GM18951 (cell line): ENCODE data around the gene ARSK.

ENCODE experiments used
- POLR2A ChIP-seq: IDR thresholded peaks from 4 replicates; pipeline ENCODE4 v1.6.1; 2011; ENCODE audit warnings: mild to moderate bottlenecking; ENCODE audit not compliant: insufficient read length, insufficient read depth; ENCODE audit errors: extremely low read depth
- in situ Hi-C: fragments of 300-500 bp; cut with MboI; formaldehyde crosslinking; loops from one replicate; pipeline ENCODE4 v1.12.0; 2022; ENCODE audit warnings: low sequenced_read_pairs, mixed read lengths, inconsistent platforms; ENCODE audit not compliant: unreplicated experiment

Gene ARSK

GRCh38 chr5:95554647-95555548 lies at the start of gene ARSK, which contains the start of gene SKIC3:
TSS of gene ARSK (plus strand) at chr5:95555101. CDS start at chr5:95555279, 178 bp downstream.
TSS of gene SKIC3 (minus strand) at chr5:95554977. CDS start at chr5:95547150, 7,827 bp downstream.
- TF ChIP-seq POLR2A, result peak; percentile 76
- in situ Hi-C loops, result no loop called here

DNA sequence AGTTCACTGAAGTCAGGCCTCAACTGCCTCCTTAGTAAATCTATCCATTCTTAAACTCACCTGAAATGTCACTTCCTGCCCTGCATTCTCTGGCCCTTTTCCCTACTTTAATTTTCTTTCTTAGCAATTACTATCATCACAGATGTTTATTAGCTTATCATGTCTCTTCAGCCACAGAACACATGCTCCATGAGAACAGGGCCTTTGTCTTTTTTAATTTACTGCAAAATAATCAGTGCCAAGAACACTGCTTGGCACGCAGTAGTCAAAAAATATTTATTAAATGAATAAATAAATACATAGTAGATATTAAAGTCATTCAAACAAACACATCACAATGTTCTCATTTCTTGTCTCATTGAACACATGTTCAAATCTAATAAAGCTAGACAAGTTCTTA lies 46.4 kb upstream of the ARSK start:
- in situ Hi-C loops, result no loop called here
- TF ChIP-seq POLR2A, result no peak

DNA sequence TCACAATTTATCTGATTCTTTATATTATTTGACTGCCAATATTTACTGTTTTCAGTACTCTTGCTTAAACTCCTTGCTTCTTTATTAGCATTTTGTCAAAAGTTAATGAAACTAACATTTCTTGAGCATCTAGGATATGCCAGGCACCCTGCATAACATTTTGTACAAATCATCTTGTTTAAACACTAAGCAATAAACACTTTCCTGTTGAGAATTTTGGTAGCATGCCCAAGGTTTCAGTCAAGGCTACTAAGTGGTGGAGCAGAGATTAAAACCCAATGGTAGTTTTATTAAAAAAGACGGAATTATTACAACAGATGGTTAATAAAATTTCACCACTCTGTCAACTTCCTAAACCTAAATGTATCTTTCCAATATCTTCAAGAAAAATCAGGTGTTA lies 43.3 kb upstream of the ARSK start:
- no peak for TF ChIP-seq POLR2A
- in situ Hi-C loops, result no loop called here

GRCh38 chr5:95518417-95518816 lies 36.5 kb upstream of the ARSK start:
- in situ Hi-C loops, result no loop called here

DNA sequence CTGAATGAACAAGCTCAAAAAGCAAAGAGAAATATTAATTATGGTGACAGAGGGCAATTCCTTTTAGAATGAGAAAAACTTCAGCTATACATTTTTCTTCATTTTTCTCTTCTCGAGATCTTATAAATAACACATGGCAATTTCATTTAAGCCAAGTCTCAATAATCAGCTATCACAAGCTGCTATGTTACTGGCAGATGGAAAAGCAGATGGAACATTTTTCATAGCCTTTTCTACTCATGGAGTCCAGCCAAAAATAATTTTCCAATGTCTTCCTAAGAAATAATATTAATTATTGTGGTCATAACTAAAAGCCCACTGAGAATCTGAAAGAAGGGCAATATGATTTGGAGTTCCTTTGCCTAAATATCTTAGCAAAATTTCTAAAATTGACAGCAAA lies 35.8 kb upstream of the ARSK start:
- TF ChIP-seq POLR2A, result no peak

More at GRCh38 chr5:95518417-95518816, 36.5 kb upstream of the ARSK start:
- no peak for TF ChIP-seq POLR2A

GRCh38 chr5:95519681-95520080 lies 35.2 kb upstream of the ARSK start:
- TF ChIP-seq POLR2A, result no peak
- in situ Hi-C loops, result no loop called here

More for the DNA sequence above, 35.8 kb upstream of the ARSK start:
- in situ Hi-C loops, result no loop called here

- in situ Hi-C loops, result no loop called here
- no peak for TF ChIP-seq POLR2A
Observed at GRCh38 chr5:95520206-95520605, 34.7 kb upstream of the ARSK start.

- TF ChIP-seq POLR2A, result no peak
- in situ Hi-C loops, result no loop called here
Observed at GRCh38 chr5:95524423-95524822, 30.5 kb upstream of the ARSK start.

DNA sequence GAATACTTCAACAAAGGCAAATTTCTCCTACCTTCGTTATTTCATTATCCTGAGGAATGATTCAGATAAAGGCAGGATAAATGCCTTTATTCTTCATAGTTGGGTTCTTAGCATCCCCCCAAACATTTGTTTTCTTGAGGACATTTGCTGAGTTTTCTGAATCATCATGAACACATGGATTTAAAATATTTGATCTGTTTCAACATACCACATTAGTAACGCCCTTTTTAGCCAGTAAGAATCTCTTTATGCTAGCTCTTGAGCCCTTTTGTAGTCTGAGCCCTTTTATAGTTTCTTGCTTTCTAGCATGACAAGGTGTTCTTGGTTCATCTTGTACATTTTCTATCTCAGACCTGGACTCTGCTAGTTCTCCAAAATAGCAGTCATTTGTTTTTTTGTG lies 28.0 kb upstream of the ARSK start:
- in situ Hi-C loops, result no loop called here
- no peak for TF ChIP-seq POLR2A

- in situ Hi-C loops, result no loop called here
- TF ChIP-seq POLR2A, result no peak
Observed at GRCh38 chr5:95528565-95528964, 26.3 kb upstream of the ARSK start.

DNA sequence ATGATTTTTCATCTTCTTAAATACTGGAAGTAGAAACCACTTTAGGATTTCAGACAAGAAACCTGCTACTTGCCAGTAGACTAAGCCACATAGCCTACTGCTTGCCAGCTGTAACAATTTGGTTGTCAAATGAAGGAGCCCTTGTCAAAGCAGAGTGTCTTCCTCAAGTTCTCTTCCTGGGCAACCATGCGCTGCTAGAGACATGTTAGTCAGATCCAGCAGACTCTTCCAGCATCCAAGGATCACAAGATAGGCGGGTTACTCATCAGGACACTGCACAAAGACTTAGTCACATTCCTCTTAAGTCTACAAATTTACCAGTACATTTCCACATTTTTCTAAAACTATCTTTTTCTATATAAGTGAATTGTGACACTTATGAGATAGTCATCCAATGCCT lies 24.5 kb upstream of the ARSK start:
- in situ Hi-C loops, result no loop called here
- TF ChIP-seq POLR2A, result no peak

DNA sequence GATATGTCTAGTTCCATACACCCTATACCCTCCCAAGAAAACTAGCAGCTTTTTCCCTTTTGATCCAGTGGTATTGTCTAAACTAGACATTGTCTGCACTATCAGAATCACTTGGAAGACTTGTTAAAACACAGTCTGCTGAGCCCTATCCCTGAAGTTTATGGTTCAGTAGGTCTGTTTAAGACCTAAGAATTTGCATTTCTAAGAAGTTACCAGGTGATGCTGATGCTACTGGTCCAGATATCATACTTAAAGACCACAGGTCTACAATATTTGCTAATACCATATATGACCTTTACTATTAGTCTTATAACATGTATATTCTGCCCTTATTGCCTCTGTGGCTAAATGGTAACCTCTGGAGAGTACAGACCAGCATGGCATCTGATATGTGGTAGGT lies 23.4 kb upstream of the ARSK start:
- in situ Hi-C loops, result no loop called here
- TF ChIP-seq POLR2A, result no peak

DNA sequence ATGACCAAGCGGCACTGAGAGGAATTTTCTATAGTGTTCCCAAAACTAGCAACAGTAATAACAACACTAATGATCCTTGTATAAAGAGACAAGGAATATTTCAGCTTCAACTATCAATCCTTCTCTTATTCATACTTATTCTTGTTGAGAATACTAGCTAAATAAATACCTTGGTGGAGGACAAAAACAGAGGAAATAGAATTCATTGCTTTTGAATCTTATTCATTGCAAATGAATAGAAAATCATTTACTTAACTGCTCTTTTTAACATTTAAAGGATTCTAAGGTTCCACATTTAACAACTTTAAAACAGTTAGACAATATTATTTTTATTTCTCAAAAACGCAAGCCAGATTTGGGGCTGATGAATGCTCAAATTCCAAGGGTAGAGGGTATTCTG lies 22.5 kb upstream of the ARSK start:
- in situ Hi-C loops, result no loop called here
- no peak for TF ChIP-seq POLR2A

DNA sequence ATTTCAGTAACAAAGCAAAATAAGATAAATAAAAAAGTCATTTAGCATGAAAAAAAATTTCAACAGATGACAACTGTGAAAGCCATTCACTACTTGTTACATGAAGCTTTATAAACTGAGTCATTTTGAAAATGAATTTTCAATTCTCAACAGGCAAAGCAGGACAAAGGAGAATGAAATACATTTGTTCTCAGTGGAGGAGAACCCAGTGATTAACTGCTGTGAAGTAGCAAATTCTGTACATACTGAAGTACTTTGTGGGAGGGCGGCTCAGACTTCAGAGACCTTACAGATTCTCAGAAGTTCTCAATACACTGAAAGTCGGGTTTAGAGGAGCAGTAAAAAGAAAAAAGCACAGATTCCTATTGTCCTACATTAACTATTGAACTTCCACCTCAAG lies 21.8 kb upstream of the ARSK start:
- in situ Hi-C loops, result no loop called here
- TF ChIP-seq POLR2A, result no peak
